Measurements from ENCODE around the gene MIP. TPM values are rescaled to one million over a fixed set of nuclear protein-coding genes. Genes with fewer than 3 reads are reported as not detected.

MIP gene
- total RNA-seq (2022; extraction: Qiagen RNA extraction), result 0.07 to 0.09 TPM in 2 of 5 replicates, not detected in the others

GRCh38 chr12:56454557-56454956 is at the start of gene MIP:
Gene MIP, minus strand, starts transcription at chr12:56454657. Its CDS starts 44 bp downstream, at chr12:56454613.

GRCh38 chr12:56488041-56488955 is 33.8 kb upstream of the MIP start, which contains the start of gene GLS2:
Gene GLS2, minus strand, starts transcription at chr12:56488161. Its CDS starts 43 bp downstream, at chr12:56488118.

DNA sequence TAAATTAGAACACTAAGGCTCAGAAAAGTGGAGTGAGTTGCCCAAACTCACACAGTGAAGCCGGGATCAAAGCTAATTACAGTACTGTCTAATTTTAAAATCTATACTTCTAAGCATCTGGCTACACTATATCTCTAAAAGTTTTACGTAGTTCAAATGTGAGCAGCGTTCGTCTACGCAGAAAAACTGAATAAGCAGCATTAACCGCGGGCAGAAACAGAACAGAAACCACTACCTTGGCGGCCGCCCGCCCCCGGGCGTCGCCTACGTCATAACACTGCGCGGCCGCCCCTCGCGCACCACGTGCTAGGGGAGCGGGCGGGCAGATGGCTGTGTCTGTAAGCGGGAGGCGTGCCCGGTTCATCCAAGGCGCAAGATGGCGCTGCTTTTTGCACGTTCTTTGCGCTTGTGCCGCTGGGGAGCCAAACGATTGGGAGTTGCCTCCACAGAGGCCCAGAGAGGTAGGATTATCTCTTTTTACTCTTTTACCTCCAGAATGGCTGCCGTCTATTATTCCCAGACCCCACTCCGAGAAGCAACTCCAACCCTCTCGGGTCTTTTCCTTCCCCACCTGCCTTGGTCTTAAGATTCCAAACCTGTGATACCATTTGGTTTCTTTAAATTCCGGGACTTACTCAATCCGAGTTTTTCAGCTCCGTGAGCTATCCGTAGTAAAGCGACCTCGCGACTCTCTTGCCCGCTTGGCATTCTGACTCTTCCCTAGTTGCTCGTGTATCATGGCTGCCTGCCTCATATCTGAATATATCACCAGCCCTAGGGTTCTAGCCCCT is 14.0 kb upstream of the MIP start, which contains the start of gene SPRYD4:
Gene SPRYD4 (plus strand): TSS at position 363 of the 791 bp plus-strand sequence. CDS start 14 bp downstream, at position 377.

DNA sequence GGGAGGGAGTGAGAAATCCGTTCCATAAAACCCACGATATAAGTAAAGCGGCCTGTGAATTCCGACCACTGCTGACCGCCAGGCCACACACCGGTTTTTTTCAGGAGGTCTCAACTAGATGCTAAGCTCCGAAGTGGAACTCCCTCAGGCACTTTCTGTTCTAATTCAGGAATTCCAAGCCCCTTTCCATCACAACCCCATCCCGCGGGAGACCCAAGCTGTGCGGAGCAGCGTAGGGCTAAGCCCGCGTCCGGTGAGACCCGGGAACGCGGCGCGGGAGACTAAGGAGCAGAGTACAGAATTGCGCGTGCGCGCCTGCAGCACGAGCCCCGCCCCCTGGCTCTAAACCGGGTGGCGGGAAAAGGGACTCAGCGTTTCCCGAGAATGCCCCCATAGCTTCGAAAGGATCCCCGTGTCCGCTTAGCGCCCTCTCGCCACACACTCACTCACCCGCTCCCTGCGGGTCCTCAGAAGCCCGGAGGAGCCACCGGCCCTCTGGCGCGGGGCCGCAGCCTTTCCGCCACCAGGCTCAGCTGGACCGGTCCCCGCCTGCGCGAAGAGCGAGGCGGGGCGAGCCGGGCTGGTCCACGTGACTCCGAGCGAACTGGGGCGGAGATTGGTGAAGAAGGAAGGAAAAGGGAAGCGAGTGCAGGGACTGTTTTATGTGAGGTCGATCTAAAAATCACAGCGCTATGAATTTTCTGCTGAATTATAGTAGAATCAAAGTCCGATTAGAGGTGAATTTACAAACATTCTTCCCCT is 5.4 kb downstream of the MIP start, which contains the start of gene TIMELESS:
Gene TIMELESS (minus strand): TSS at position 567 of the 762 bp plus-strand sequence. CDS start 15,256 bp downstream, outside the sequence.

Other genes with a start within 250 kb of the MIP start
- gene RNF41, start 232.7 kb downstream of the MIP start, total RNA-seq (2022; extraction: Qiagen RNA extraction), result 21.7 to 26.5 TPM (median 25.1 TPM) in 5 replicates
- gene NABP2, start 230.3 kb downstream of the MIP start, total RNA-seq (2022; extraction: Qiagen RNA extraction), result 54.9 to 59.8 TPM (median 58.5 TPM) in 5 replicates
- gene SLC39A5, start 224.6 kb downstream of the MIP start, total RNA-seq (2022; extraction: Qiagen RNA extraction), result 0.05 to 0.08 TPM in 2 of 5 replicates, not detected in the others
- gene ANKRD52, start 196.3 kb downstream of the MIP start, total RNA-seq (2022; extraction: Qiagen RNA extraction), result 36.2 to 45.1 TPM (median 38.3 TPM) in 5 replicates
- 12.1 to 14.7 TPM (median 14.2 TPM) in 5 replicates for gene COQ10A, start 187.7 kb downstream of the MIP start, total RNA-seq (2022; extraction: Qiagen RNA extraction)
- gene CS, start 154.3 kb downstream of the MIP start, total RNA-seq (2022; extraction: Qiagen RNA extraction), result 144 to 175 TPM (median 152 TPM) in 5 replicates
- 108 to 151 TPM (median 138 TPM) in 5 replicates for gene CNPY2, start 138.7 kb downstream of the MIP start, total RNA-seq (2022; extraction: Qiagen RNA extraction)
- gene PAN2, start 120.7 kb downstream of the MIP start, total RNA-seq (2022; extraction: Qiagen RNA extraction), result 10.3 to 14.2 TPM (median 13.9 TPM) in 5 replicates
- gene IL23A, start 115.8 kb downstream of the MIP start, total RNA-seq (2022; extraction: Qiagen RNA extraction), result 0.31 to 0.52 TPM (median 0.38 TPM) in 5 replicates
- 10.7 to 13.2 TPM (median 11.1 TPM) in 5 replicates for gene STAT2, start 94.5 kb downstream of the MIP start, total RNA-seq (2022; extraction: Qiagen RNA extraction)
- gene APOF, start 91.8 kb downstream of the MIP start, total RNA-seq (2022; extraction: Qiagen RNA extraction), result not detected in 5 replicates
- gene TIMELESS, start 5.2 kb downstream of the MIP start, total RNA-seq (2022; extraction: Qiagen RNA extraction), result 31.5 to 36.5 TPM (median 34.9 TPM) in 5 replicates
- gene SPRYD4, start 13.9 kb upstream of the MIP start, total RNA-seq (2022; extraction: Qiagen RNA extraction), result 1.8 to 1.9 TPM (median 1.9 TPM) in 5 replicates
- gene GLS2, start 33.5 kb upstream of the MIP start, total RNA-seq (2022; extraction: Qiagen RNA extraction), result 0.15 to 0.62 TPM (median 0.20 TPM) in 5 replicates
- 7.1 to 12.7 TPM (median 9.1 TPM) in 5 replicates for gene RBMS2, start 67.2 kb upstream of the MIP start, total RNA-seq (2022; extraction: Qiagen RNA extraction)
- 28.9 to 40.4 TPM (median 35.6 TPM) in 5 replicates for gene BAZ2A, start 175.7 kb upstream of the MIP start, total RNA-seq (2022; extraction: Qiagen RNA extraction)
- gene ATP5F1B, start 191.3 kb upstream of the MIP start, total RNA-seq (2022; extraction: Qiagen RNA extraction), result 838 to 914 TPM (median 893 TPM) in 5 replicates
- 340 to 396 TPM (median 363 TPM) in 5 replicates for gene PTGES3, start 233.6 kb upstream of the MIP start, total RNA-seq (2022; extraction: Qiagen RNA extraction)

Data from A549 treated with AZD2906 at 1 μM for 4 hours (cell line).